Smooth muscle cell of the brain vasculature (primary cell): Measurements from ENCODE around the gene ABCE1.
A peak's percentile ranks its signal among the peaks of the same experiment; 100 is the strongest.

Experiments
- DNase-seq: peaks from one replicate; pipeline ENCODE4 v3.0.0-alpha.2; 2012; ENCODE audit warnings: low read depth, low spot score

The ABCE1 gene

DNA sequence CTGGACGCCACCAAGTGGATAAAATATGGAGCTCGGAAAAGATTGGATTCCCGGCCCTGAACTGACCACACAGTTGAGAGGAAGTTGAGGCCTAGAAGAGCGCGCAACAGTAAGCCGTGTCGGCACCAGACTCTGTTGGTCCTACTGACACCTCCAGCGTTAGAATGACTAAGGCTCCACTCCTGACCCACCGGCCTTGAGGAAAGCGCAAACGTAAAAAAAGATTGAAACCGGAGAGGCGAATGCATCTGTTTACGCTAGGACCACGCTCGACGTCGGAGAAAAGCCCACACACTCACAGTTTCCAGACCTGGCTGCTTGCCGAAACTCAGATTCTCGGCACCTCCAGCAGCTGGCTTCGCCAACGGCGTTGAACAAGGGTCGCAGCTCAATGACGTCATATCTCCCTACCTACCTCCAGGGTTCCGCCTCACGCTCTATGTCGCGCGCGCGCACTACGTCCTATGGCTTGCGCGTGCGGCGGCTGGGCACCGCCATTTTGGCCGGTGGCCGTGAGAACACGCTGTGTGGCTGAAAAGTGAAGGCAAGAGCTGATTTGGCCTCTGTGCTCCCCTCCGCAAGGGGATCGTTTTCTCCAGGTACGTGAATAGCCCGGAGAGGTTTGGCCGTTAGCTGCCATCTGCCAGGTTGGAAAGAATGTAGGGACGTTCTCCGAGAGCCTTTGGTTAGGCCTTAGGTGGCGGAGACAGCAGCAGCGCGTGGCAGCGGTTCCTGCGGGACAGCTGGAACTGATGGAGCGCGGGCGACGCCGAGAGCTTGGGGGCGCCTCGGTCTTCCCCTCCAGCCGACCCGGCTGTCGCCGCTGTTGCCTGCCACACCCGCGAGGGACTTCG lies at the start of gene ABCE1, which contains the start of gene ANAPC10:
Gene ABCE1, plus strand, starts transcription at position 491 of the 854 bp plus-strand sequence. CDS start 6,102 bp downstream, outside the sequence.
Gene ANAPC10, minus strand, starts transcription at position 376 of the 854 bp plus-strand sequence. CDS start 2,097 bp downstream, outside the sequence.
- DNase-seq, result peak; percentile 91

DNA sequence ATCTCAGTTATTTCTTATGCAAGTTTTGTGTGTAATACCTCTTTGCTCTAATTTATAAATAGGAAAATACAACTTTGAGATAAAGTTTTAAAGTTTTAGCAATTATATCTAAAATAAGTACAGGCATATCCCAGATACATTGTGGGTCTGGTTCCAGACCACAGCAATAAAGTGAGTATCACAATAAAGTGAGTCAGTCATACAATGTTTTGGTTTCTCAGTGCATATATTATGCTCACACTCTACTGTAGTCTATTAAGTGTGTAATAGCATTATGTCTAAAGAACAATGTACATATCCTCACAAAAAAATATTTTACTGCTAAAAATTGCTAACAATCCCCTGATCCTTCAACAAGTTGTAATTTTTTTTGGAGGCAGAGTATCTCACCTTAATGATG lies 49.3 kb upstream of the ABCE1 start:
- no peak for DNase-seq

DNA sequence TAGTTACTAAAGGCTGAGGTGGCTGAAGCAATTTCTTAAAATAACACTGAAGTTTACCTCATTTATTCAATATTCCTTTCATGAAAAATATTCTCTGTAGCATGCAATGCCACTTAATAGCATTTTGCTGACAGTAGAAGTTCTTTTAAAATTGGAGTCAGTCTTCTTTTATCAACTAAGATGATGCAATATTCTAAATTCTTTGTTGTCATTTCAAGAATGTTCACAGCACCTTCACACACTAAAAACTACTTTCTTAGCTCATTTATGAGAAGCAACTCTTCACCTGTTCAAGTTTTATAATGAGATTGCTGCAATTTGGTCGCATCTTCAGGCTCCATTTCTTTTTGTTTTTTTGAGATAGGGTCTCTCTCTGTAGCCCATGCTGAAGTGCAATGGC lies 48.9 kb upstream of the ABCE1 start:
- no peak for DNase-seq

DNA sequence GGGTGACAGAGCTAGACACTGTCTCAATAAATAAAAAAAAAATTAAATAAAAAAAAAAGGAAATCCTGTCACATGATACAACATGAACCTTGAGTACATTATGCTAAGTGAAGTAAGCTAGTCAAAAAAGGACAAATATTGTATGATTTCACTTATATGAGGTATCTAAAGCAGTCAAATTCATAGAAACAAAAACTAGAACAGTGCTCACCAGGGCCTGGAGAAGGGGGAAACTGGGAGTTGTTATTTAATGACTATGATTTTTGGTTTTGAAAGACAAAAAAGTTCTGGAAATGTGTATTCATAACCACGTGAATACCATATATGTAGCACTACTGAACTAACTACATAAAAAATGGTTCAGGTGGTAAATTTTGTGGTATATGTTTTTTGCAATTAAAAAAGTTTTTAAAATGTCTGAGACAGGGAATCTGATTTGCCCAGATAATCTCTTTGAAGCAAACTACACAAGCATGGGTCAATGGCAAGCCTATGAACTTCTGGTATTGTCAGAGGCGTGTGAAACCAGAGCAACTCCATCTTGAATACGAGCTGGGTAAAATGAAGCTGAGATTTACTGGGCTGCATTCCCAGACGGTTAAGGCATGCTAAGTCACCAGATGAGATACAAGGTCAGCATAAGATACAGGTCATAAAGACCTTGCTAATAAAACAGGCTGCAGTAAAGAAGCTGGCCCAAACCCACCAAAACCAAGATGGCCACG lies 42.4 kb upstream of the ABCE1 start:
- no peak for DNase-seq

DNA sequence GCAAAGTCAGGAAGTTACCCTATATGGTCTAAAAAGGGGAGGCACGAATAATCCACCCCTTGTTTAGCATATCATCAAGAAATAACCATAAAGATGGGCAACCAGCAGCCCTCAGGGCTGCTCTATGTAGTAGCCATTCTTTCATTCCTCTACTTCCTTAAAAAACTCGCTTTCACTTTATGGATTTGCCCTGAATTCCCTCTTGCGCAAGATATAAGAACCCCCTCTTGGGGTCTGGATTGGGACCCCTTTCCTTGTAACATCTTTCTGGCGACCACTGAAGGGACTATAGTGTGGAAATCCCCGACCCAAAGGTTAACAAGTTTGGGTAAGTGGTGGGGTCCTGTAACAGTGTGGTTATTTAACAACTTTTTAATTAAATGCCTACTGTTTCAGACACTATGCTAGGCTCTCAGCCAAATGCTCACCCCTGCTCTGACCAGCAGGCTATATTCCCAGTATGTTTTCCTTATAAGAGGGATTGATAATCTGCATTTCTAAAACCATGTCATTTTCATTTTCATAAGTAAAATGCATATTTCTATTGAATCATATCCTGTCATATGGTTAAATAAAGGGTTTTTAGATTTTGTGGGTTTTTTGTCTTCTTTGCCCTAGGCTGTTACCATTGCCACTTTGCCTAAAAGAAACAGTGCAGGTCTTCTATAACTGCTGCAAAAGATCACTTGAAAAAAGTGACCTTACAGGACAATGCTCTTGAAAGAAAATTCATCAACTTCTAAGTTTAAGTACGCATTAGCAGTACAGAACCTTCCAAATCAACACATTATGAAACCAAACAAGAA lies 41.6 kb upstream of the ABCE1 start:
- no peak for DNase-seq

DNA sequence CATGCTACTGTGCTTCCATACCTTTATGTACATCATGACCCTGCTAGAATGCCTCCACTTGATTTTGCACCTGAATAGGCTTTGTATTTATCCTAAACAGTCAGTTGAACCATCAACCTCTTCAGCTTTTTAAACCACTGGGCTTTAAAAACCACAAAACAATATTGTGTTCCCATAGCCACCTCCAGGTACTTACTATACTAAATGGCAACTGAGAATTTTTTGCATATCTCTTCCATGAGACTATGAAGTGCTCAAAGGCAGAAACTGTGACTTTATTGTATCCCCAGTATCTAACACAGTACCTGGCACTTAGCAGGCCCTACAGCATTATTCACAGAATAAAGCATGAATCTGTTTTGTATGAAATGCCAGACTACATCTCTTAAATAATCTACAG lies 39.9 kb upstream of the ABCE1 start:
- DNase-seq, result no peak

DNA sequence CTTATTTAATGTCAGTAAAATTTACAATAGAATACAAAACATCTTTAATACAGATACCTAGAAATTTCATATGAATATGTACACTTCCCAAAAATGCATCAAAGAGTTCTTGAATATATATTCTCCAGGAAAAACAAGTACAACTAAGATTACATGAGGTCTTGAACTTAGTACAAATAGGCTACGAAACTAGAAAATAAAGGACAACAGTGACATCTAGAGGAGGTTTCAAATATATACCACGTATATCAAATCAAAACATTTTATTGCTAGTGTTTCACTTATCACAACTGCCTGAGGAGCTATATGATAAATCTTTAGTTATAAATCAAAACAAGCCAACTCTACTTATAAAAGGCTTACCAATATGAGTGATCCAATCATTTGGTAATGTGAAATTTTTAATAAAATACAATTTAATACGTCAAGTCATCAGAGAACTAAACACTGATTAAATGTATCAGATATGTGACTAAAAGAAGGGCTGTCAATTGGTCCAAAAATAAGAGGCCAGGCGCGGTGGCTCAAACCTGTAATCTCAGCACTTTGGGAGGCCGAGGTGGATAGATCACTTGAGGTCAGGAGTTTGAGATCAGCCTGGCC lies 36.7 kb upstream of the ABCE1 start:
- no peak for DNase-seq

DNA sequence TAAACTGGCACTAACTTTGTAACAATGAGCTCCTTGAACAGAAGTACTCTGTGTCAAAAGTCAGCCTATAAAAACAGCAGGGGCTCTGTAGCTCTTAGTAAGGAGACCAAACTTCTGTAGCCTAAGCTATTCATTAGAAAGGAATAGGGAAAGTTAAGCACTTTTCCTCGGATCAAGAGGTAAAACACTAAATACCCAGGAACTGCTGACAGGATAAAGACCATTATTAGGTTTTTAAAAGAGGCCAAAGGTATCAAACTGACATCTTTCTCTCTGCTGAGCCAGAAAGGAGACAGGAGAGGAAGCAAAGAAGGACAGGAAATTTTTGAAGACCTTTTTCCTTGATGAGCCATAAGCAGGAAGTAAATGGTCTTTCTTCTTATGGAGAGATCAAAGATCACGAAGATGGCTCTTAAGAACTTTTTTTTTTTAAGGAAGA lies 32.0 kb upstream of the ABCE1 start:
- DNase-seq, result peak; percentile 31

DNA sequence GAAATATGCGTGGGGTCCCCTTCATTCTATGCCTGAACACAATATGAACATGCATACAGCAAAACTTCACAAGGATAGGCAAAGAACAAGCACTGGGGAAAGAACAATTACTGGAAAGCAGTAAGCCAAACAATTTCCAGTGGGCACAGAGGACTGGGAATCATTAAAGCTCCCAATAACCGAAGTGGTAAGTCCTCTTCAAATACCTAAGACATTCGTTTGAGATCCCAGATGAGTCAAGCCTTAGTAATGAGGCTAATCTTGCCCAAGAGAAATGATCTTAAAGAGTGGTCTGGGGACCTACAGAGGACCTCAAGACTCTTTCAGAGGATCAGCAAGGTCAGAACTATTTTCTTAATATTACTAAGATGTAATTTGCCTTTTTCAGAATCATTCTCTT lies 28.8 kb upstream of the ABCE1 start:
- no peak for DNase-seq

DNA sequence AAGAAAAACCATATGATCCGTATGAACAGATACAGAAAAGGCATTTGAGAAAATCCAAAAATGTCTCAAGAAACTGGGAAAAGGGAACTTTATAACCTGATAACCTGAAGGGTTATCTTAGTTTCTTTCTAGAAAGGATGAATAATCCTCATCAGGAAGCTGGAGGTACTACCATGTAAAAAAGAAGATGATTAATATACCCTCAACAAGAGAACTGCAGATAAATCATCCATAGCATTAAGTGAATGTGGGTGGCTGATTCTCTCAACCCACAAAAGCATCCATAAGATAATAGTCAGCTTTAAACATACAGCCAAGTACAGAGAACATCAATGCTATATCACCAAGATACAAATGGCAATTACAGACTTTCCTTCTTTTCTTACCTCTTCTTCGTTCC lies 26.6 kb upstream of the ABCE1 start:
- no peak for DNase-seq

DNA sequence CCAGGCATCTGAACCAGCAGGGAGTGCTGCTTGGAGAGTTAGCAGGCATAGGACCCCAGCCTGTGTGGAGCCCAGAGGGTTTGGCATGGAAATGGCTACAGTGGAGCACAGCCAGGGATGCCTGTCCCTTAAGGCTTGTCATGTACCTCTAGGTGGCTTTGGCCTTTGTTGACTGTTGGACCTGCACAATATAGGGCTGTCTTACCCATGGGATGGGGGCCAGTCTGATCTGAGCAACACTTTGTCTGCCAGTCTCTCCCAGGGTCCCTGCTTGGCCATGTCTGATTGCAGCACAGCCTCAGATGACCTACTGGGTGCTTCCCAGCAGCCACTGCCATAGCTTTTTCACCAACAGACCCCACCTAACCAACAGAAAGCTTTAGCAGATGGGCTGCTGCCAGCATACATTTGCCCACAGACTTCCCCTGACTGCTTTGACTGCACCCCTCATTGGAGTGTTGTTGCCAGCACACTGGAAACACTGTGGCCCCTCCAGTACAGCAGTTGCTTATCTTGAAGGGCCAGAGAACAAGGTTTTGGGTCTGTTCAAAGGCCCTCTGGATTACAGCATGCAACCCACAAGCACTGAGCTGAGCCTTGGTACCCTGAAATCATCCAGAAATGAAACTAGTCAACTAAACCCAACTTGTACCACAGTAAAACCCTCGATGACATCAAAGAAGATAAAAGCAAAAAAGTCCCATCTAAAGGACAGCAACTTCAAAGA lies 22.2 kb upstream of the ABCE1 start:
- DNase-seq, result no peak

DNA sequence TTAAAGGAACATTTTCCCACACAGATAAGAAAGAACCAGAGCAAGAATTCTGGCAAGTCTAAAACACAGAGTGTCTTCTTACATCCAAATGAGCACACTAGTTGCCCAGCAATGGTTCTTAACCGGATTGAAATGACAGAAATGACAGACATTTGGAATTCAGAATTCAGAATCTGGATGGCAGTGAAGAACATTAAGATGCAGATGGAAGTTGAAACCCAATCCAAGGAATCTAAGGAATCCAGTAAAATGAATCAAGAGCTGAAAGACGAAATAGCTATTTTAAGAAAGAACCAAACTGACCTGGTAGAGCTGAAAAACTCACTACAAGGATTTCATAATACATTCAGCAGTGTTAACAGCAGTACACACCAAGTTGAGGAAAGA lies 21.6 kb upstream of the ABCE1 start:
- DNase-seq, result no peak

DNA sequence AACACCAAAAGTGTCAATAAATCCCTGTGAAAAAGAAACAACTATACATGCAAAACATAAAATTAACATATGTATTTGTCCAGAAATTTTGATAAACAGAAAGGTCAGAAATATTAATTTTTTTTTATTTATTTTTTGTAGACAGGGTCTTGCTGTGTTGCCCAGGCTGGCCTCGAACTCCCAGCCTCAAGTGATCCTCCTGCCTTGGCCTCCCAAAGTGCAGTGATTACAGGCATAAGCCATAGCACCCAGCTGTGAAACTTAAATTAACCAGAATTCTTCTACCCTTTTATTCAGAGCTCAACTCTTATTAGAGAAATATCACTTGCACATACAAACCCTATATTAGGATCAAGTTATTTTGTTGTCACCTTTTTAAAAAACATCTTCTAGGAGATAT lies 16.4 kb upstream of the ABCE1 start:
- no peak for DNase-seq

DNA sequence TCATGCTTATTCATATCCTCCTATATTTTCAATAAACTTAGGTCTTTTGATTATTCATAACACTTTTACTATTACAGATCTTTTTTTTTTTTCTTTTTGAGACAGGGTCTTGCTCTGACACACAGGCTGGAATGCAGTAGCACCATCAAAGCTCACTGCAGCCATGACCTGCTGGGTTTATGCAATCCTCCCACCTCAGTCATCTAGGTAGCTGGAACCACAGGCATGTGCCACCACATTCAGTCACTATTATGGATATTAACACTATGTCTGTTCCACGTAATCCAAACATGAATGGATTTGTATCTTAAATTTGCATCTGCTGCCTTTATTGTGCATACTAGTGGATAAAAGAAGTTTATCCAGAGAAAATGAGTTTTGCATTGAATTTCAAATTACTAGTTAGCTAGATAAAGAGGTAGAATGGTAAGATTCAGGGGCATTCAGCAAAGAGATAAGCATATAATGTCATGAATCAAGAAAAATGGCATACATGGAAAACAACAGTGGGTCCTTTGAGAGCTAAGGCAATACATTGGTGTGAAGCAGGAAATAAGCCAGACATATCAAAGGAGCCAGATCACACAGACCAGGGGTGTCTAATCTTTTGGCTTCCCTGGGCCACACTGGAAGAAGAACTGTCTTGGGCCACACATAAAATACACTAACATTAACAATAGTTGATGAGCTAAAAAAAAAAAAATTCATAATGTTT lies 14.1 kb upstream of the ABCE1 start:
- DNase-seq, result no peak

DNA sequence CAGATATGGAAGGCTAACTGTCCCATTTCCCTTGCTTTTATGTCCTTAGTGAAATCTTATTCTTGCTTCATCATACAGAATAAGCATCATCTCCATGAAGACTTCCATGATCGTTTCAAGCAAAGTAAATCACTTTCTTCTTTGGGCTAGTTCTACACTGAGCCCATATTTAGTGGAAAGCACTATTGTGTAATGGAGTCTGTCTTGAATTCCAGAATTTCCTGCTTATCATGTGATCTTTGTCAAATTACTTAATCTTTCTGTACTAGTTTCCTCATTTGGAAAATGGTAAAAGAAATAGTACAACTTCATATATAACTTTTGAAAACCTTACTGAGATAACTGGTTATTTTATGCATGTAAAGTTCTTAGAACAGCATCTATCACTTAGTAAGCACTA lies 7.7 kb upstream of the ABCE1 start:
- DNase-seq, result no peak

DNA sequence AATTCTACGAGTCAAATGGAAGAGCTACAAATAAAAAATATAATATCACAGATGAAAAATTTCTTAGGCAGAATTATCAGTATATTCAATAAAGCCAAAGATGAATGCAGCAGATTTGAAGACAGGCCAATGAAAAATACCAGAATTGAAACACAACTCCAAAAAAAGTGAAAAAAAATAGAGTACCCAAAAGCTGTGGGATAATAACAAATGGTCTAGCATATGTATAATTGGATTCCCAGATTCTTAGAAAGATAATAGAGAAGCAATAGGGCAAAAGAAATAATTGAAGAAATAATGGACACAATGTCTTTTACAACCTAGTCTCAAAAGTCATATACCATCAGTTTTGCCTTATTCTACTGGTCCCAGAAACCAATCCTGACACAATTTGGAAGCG lies 4.5 kb upstream of the ABCE1 start:
- DNase-seq, result no peak

DNA sequence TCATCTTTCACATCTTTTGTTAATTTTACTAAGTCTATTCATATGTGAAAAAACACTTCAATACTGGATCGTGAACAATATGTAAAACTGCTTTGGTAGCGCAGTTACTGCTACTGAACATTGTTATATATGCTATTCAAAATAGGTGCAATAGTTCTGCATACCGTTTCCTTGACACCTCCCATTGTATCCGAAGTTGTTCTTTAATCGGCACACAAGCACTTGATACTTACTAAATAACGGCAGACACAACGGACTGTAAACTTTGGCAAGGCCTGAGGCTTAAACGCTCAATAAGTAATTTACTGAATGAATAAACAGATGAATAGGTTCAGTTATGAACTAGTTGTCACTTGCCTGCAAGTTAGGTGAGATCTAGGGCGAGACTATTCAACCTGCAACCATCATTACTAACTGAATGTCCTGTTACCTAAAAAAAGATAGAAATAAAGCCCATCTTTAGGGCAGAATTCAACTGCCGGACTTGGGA lies 735 bp upstream of the ABCE1 start:
- DNase-seq, result no peak

DNA sequence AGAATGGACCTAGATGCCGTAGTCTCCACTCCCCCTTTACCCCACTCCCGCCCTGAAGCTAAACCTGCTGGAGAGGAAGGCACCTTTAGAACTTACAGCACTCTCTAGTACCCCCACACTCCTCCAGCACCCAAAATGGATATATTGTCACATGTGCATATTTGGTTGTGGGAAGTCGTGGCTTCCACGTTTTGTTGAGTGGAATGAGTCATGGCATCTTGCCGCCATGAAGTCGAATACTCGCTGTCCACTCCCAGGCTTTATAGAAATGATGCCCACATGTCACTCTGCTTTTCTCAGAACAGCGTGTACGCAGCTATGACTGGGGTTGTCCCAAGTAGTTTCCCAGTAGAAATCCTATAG lies 545 bp downstream of the ABCE1 start:
- peak; percentile 9 for DNase-seq

DNA sequence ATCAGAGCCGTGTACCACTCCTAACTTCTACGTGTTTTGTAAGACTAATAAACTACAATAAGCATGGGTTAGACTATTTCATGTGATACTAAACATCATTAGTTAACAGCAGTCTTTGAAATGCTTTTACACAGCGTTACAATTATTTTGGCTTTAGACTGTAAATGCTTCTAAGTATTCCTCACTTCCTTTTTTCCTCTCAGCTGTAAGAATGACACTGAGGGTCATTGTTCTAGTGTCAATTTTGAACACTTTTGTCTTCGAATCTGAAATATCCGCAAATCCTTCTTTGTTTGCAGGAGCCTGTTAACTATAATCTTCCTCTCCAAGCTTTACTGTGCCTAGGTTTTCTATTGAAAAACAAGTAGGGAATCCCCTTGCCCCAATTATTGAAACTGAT lies 1.5 kb downstream of the ABCE1 start:
- DNase-seq, result no peak

DNA sequence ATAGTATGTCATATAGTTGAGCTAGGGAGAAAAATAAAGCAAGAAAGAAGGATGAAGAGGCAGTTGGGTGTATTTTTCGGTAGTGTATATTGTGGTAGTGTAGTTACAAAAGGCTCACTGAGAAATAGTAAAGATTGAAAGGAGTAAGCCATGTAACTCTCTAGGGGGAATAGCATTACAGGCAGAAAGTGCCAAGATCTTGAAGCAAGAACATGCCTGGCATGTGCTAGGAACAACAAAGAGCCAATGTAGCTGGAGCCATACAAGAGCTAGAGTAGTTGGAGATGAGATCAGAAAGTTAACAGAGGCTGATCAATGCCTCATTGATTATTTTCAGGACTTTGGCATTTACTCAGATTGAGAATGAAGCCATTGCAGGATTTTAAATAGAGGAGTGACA lies 3.0 kb downstream of the ABCE1 start:
- no peak for DNase-seq
